Activated CD4-positive, CD25-positive, alpha-beta regulatory T cell (primary cell): ENCODE results near the gene DPH2.
A peak's percentile ranks its signal among the peaks of the same experiment; 100 is the strongest.

ENCODE experiments used
- DNase-seq, 4 experiments: peaks; one replicate each; lab custom pipeline; 2025; lab: John Stamatoyannopoulos, UW

Gene DPH2

GRCh38 chr1:43983253-43983899 is 13.6 kb downstream of the DPH2 start:
- DNase-seq = no peak

GRCh38 chr1:43984855-43985254 is 15.0 kb downstream of the DPH2 start:
- no peak for DNase-seq

- DNase-seq = no peak
These were observed 16.3 kb downstream of the DPH2 start for GRCh38 chr1:43985984-43986595.

DNA sequence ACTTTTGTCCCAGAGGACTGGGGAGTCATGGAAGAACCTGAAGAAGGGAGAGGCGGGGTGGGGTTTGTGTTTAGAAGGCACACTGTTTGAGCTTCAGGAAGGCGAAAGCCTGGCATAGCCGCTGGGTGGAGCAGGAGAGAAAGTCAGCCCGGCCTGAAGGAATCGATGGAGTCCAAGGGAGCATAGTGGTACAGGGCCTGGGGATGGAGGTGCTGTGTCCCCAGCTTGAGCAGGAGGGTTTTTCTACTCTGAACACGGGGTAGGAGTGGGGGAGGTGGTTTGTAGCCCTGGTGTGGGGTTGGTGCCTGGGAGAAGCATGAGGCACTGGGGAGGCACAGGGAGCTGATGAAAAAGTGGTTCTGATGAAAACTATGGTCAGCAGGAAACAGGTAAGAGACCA is 16.9 kb downstream of the DPH2 start:
- DNase-seq = no peak

DNA sequence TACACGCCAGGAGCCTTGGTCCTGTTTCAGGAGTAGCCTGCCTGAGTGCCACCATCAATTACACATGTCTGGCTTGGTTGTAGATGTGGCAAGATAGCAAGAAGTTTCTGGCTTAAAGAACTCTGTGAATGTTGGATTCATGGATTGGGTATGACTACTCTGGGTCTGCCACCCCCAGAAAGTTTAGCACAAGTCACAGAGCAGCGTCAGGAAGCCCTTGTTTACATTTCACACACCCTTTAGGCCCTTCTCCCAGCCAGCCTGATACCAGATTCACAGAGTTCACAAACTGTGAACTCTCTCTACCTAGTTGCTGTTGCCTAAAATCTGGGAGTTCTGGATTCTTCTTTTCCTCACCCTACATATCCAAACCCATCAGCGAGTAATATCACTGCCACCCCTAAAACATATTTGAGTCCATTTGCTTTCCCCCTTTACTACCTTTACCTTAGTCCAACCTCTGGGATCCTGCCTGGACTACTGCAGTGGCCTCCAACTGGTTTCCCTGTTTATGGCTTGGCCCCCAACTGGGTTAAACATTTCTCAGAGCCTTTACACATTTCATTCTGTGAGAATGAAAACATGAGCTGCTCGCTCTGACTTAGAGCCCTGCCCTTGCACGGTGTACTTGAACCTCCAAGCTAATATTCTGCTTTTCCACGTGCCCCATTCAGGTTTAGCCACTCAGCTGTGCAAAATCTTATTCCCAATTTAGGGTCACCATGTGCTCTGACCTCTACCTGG is 17.5 kb downstream of the DPH2 start:
- no peak for DNase-seq

DNA sequence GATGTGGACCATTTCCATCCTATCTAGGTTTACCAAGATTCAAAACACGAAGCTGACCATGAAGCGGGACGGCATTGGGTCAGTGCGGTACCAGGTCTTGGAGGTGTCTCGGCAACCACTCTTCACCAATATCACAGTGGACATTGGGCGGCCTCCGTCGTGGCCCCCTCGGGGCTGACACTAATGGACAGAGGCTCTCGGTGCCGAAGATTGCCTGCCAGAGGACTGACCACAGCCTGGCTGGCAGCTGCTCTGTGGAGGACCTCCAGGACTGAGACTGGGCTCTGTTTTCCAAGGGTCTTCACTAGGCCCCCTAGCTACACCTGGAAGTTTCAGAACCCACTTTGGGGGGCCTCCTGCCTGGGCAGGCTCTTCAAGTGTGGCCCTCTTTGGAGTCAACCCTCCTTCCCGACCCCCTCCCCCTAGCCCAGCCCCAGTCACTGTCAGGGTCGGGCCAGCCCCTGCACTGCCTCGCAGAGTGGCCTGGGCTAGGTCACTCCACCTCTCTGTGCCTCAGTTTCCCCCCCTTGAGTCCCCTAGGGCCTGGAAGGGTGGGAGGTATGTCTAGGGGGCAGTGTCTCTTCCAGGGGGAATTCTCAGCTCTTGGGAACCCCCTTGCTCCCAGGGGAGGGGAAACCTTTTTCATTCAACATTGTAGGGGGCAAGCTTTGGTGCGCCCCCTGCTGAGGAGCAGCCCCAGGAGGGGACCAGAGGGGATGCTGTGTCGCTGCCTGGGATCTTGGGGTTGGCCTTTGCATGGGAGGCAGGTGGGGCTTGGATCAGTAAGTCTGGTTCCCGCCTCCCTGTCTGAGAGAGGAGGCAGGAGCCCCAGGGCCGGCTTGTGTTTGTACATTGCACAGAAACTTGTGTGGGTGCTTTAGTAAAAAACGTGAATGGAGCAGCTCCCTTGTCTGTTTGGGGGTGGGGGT is 20.7 kb downstream of the DPH2 start:
- DNase-seq = no peak

DNA sequence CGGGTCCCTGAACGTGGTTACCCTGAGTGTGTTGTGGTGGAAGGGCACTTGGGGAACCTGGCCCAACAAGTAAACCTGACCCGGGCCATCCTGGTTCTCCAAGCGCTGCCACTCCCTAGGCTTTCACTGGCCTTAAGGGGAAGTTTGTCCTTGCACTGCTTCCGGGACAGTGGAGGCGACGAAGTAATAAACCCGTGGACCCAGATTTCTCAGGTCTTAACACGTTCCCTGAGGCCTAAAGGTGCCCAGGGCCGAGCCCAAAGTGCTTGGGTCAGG is 21.3 kb downstream of the DPH2 start:
- no peak for DNase-seq

- DNase-seq = peak; percentile 40 to 52 (median 48)
These were observed 21.8 kb downstream of the DPH2 start, which contains the start of gene CCDC24 for GRCh38 chr1:43991476-43992231. Gene CCDC24 (plus strand): TSS chr1:43991599. CDS start chr1:43991879, 280 bp downstream.

GRCh38 chr1:43992232-43992995 is 22.6 kb downstream of the DPH2 start:
- no peak for DNase-seq

DNA sequence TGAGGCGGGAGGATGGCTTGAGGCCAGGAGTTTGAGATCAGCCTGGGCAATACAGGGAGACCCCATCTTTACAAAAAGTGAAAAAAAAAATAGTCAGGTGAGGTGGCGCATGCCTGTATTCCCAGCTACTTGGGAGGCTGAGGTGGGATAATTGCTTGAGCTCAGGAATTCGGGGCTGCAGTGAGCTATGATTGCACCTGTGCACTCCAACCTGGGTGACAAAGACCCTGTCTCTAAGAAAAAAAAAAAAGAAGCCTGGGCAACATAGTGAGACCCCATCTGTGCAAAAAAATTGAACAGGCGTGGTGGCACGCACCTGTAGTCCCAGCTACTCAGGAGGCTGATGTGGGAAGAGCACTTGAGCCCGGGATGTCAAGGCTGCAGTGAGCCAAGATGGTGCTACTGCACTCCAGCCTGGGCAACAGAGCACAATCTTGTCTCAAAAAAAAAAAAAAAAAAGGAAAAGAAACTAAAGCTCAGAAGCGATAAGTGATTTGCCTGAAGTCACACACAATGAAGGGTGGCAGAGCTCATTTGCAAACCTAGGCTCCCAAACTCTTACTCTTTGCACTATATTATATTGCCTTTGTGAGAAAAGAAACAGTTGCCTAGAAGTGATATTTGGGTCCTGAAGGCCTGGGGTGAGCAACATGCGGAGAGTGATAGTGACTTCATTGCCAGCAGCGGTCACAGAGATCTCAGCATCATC is 23.6 kb downstream of the DPH2 start:
- DNase-seq = no peak

- DNase-seq = no peak
These were observed 24.3 kb downstream of the DPH2 start for GRCh38 chr1:43994071-43994470.

- DNase-seq = no peak
These were observed 25.3 kb downstream of the DPH2 start for GRCh38 chr1:43994794-43995790.

DNA sequence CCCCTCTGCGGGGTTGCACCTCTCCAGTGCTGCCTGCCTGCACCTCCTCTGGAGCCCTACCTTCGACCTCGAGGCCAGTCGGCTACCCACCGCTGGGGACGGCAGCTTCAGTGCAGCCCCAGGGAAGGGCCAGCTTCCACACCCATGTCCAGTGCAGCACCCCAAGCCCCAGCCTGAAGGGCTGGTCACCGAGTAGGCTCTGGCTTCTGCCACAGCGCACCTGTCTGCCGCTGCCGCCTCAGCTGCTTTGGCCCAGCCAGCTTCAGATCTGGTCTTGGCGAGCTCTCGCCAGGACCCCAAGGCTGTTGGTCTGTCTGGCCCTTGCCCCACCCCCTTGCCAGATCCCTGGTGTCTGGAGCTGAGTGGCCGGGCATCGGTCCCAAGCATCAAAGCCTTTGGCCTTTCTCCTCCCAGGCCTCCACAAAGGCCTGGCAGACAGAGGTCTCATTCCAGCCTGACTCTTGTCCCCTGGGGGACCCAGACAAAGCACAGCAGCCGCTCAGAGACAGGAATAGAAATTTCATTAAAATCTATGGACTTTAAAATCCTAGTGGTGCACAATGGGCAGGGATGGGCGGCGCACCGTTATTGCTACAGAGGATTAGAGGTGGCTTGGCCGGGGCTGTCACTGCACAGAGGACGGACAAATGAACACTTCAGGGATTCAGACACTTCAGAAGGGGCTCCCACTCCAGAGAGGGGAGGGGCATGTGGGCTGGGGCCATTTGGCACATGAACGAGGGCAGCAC is 26.3 kb downstream of the DPH2 start:
- no peak for DNase-seq

- DNase-seq = no peak
These were observed 26.9 kb downstream of the DPH2 start for GRCh38 chr1:43996733-43997115.

- no peak for DNase-seq
These were observed 27.6 kb downstream of the DPH2 start for GRCh38 chr1:43997295-43997999.

GRCh38 chr1:43998000-43998378 is 28.2 kb downstream of the DPH2 start:
- no peak for DNase-seq

DNA sequence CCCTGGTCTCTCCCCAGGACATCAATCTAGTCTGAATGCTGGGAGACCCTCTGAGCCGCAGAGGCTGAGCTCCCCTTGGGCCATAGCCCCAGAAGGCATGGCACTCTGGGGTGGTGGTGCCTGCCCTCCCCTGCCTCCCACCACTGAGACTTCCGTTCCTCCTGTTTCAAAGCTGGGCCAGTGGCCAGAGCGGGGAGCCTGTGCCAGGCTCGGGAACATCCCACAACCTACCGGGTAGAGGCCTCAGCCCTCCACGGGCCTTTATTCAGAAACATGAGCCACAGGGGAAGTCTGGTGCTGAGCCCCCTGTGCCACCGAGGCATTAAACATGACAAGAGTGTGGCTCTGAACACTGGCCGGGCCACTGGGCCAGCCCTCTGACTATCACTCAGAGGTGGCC is 29.6 kb downstream of the DPH2 start:
- no peak for DNase-seq
